HCT116 (cell line): ENCODE data around the gene MS4A8. TPM values are rescaled to one million over a fixed set of nuclear protein-coding genes. Genes with fewer than 3 reads are reported as not detected.

Source experiments
- ATAC-seq: fragments of 200-7000 bp; cut with Tn5 transposase; 2 replicates; pipeline ENCODE4 v1.9.1; 2020; ENCODE audit warnings: mild to moderate bottlenecking, moderate library complexity
- BruUV-seq: library from RNA; stranded (reverse); fragments of 400-500 nt; replicated peaks from 2 replicates; lab custom pipeline; 2021; lab: Mats Ljungman, UMichigan
- CTCF ChIA-PET: fragments of 300-600 bp; sonication (Branson Sonifier 250); formaldehyde crosslinking; loops from one replicate; lab custom pipeline; 2021; ENCODE audit warnings: antibody characterized with exemption; lab: Charles Lee
- POLR2A ChIA-PET: fragments of 300-600, 350-600 bp; sonication (Branson Sonifier 250); formaldehyde crosslinking; loops from one replicate; lab custom pipeline; 2021; ENCODE audit warnings: antibody characterized with exemption; lab: Charles Lee
- RAD21 ChIA-PET, 2 experiments: fragments of 300-600 bp; sonication (Branson Sonifier 250); formaldehyde crosslinking; loops; one replicate each; lab custom pipeline; 2023; ENCODE audit warnings: low total read pairs in 2 of 2; ENCODE audit not compliant: uncharacterized antibody in 2 of 2, unreplicated experiment in 2 of 2, low non-redundant PET in 1 of 2; lab: Charles Lee
- DNase-seq: peaks from one replicate; pipeline ENCODE4 v3.0.0-alpha.2; 2010; ENCODE audit warnings: low read depth, low spot score
- H2AFZ ChIP-seq: fragments of 200-600 bp; shearing (Covaris generic), sonication (generic); 2 replicates; pipeline ENCODE4 v1.6.1; 2017; ENCODE audit warnings: low read depth, mixed run types, mixed read lengths, antibody characterized with exemption, low read length; ENCODE audit not compliant: poor library complexity, severe bottlenecking
- H3K27ac ChIP-seq: 2 replicates; pipeline ENCODE4 v1.5.1; 2012; ENCODE audit warnings: low read depth, low read length
- H3K27me3 ChIP-seq: fragments of 200-600 bp; sonication (generic); 2 replicates; pipeline ENCODE4 v1.6.1; 2016; ENCODE audit warnings: mixed run types, low read length, mixed read lengths; ENCODE audit not compliant: insufficient read depth
- H3K36me3 ChIP-seq, 2 experiments: fragments of 200-500 bp in 1 of 2; fragments of 200-600 bp in 1 of 2; sonication (Bioruptor generic) in 1 of 2; sonication (generic) in 1 of 2; 2 replicates each; pipeline versions ENCODE4 v1.5.1 to v1.6.1; 2014 to 2016; ENCODE audit warnings: low read length in 2 of 2, inconsistent platforms in 1 of 2, mixed read lengths in 1 of 2, mixed run types in 1 of 2; ENCODE audit not compliant: insufficient read depth in 2 of 2, control insufficient read depth in 1 of 2
- H3K4me1 ChIP-seq, 2 experiments: fragments of 200-600 bp in 1 of 2; sonication (generic) in 1 of 2; 2 replicates each; pipeline versions ENCODE4 v1.5.1 to v1.6.1; 2012 to 2017; ENCODE audit warnings: low read length in 2 of 2, inconsistent platforms in 1 of 2, mild to moderate bottlenecking in 1 of 2, mixed read lengths in 1 of 2, mixed run types in 1 of 2, moderate library complexity in 1 of 2; ENCODE audit not compliant: insufficient read depth in 2 of 2, control insufficient read depth in 1 of 2
- H3K4me2 ChIP-seq: fragments of 200-600 bp; sonication (generic); 2 replicates; pipeline ENCODE4 v1.6.1; 2017; ENCODE audit warnings: mixed run types, low read length, mixed read lengths
- H3K4me3 ChIP-seq, 2 experiments: fragments of 200-600 bp in 1 of 2; sonication (generic) in 1 of 2; replicated peaks in 1 of 2; 2 replicates each; pipeline ENCODE4 v1.5.1; 2011 to 2016; ENCODE audit warnings: low read length in 2 of 2, control low read depth in 1 of 2, low read depth in 1 of 2, mild to moderate bottlenecking in 1 of 2, mixed read lengths in 1 of 2, mixed run types in 1 of 2
- H3K79me2 ChIP-seq: fragments of 200-600 bp; sonication (generic); 2 replicates; pipeline ENCODE4 v1.6.1; 2017; ENCODE audit warnings: mild to moderate bottlenecking, mixed run types, low read length, moderate library complexity, mixed read lengths; ENCODE audit not compliant: insufficient read depth
- H3K9ac ChIP-seq: fragments of 200-600 bp; sonication (generic); 2 replicates; pipeline ENCODE4 v1.6.1; 2016; ENCODE audit warnings: low read length, mixed read lengths
- H3K9me2 ChIP-seq: fragments of 200-600 bp; sonication (generic), shearing (Covaris generic); 2 replicates; pipeline ENCODE4 v1.6.1; 2017; ENCODE audit warnings: mixed run types, mild to moderate bottlenecking, moderate library complexity; ENCODE audit not compliant: insufficient read depth
- H3K9me3 ChIP-seq, 2 experiments: fragments of 200-500 bp in 1 of 2; fragments of 200-600 bp in 1 of 2; sonication (Bioruptor generic) in 1 of 2; sonication (generic) in 1 of 2; 2 replicates each; pipeline ENCODE4 v1.6.1; 2014 to 2017; ENCODE audit warnings: low read length in 2 of 2, mixed read lengths in 2 of 2, inconsistent platforms in 1 of 2, low read depth in 1 of 2, mild to moderate bottlenecking in 1 of 2, mixed run types in 1 of 2, moderate library complexity in 1 of 2; ENCODE audit not compliant: control insufficient read depth in 1 of 2, insufficient read depth in 1 of 2
- H4K20me1 ChIP-seq: fragments of 200-600 bp; sonication (generic), shearing (Covaris generic); 2 replicates; pipeline ENCODE4 v1.6.1; 2017; ENCODE audit warnings: mixed run types, mild to moderate bottlenecking, moderate library complexity; ENCODE audit not compliant: insufficient read depth
- CEBPB ChIP-seq: IDR thresholded peaks from 2 replicates; pipeline ENCODE4 v1.6.1; 2012; ENCODE audit warnings: low read depth
- CTCF ChIP-seq, 3 experiments: fragments of 200-600 bp in 1 of 3; sonication (generic) in 1 of 3; IDR thresholded peaks in 2 of 3; conservative IDR thresholded peaks in 1 of 3; 2 replicates each; pipeline ENCODE4 v1.5.1; 2012 to 2017; ENCODE audit warnings: low read depth in 2 of 3, low read length in 2 of 3, antibody characterized with exemption in 1 of 3, borderline replicate concordance in 1 of 3, control low read depth in 1 of 3, mild to moderate bottlenecking in 1 of 3, mixed read lengths in 1 of 3, mixed run types in 1 of 3, moderate library complexity in 1 of 3; ENCODE audit not compliant: insufficient read depth in 1 of 3
- EZH2 ChIP-seq: fragments of 200-600 bp; sonication (generic); IDR thresholded peaks from 2 replicates; pipeline ENCODE4 v1.6.1; 2017; ENCODE audit warnings: antibody characterized with exemption, mixed run types
- RAD21 ChIP-seq: IDR thresholded peaks from 2 replicates; pipeline ENCODE4 v1.6.1; 2012; ENCODE audit warnings: low read depth, mild to moderate bottlenecking
- TCF7L2 ChIP-seq: IDR thresholded peaks from 2 replicates; pipeline ENCODE4 v1.7.0; 2011; ENCODE audit warnings: borderline replicate concordance, inconsistent platforms; ENCODE audit not compliant: insufficient read depth, insufficient read length; ENCODE audit errors: extremely low read depth
- intact Hi-C: fragments of 100-400 bp; cut with micrococcal nuclease; formaldehyde crosslinking; loops from 2 replicates; pipeline ENCODE4 v1.10.0; 2022
- total RNA-seq: library from RNA; stranded (reverse); gene quantifications from one replicate; pipeline ENCODE4 v1.2.1, GENCODE V29; 2021; ENCODE audit not compliant: unreplicated experiment
- TF ChIP-seq, protein P1 (sequence below): IDR thresholded peaks from 2 replicates; pipeline ENCODE4 v1.6.1; 2012

The MS4A8 gene
- total RNA-seq, 1 experiment from 2014 or later: 0.17 TPM

GRCh38 chr11:60734279-60734678 lies 34.9 kb downstream of the MS4A8 start:
- Histone ChIP-seq H3K36me3 (no peaks in the 10 kb centered on the region), H3K27ac (no peak overlapping the region), H4K20me1 (no peaks in the 10 kb centered on the region), H3K4me2 (no peak overlapping the region), H3K79me2 (no peaks in the 10 kb centered on the region), H3K9me2 (no peaks in the 10 kb centered on the region), H3K9me3 (no peaks in the 10 kb centered on the region), H3K27me3 (peaks cover 19% of the 10 kb centered on the region), H3K4me1 (no peaks in the 10 kb centered on the region), H2AFZ (no peak overlapping the region), H3K9ac (no peak overlapping the region), H3K4me3 (no peak overlapping the region)
- ChIA-PET POLR2A (no interaction called here), CTCF (no interaction called here), RAD21 (no interaction called here)
- BruUV-seq: no TSS peak
- TF ChIP-seq CEBPB: no peak
- ATAC-seq (no peak), DNase-seq (no peak)
- intact Hi-C loops: no loop called here

DNA sequence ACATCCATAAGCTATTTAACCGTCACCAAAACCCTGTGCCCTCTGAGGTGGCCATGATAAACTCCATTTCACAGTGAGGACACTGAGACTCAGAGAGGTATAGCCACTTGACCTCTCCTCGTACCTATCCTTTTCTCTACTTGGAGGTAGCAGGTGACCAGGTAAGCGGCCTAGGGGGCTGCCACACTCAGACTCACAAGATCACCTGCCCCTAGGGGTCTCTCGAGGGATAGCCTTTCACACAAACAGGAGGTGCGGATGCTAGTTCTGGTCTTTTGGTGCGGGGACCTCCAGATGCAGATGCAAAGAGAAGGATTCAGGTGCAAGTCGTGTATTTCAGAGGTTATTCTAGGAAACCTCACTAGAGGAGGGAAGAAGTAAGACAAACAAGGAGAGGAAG lies 39.7 kb downstream of the MS4A8 start:
- Histone ChIP-seq H3K79me2 (no peaks in the 10 kb centered on the region), H3K9me3 (no peaks in the 10 kb centered on the region), H3K9me2 (no peaks in the 10 kb centered on the region), H3K4me2 (no peak overlapping the region), H2AFZ (no peak overlapping the region), H3K4me3 (no peak overlapping the region), H3K27ac (no peak overlapping the region), H3K36me3 (no peaks in the 10 kb centered on the region), H3K4me1 (no peaks in the 10 kb centered on the region), H4K20me1 (no peaks in the 10 kb centered on the region), H3K27me3 (peaks cover 9% of the 10 kb centered on the region; the same call in 1 of the 2 replicates), H3K9ac (no peak overlapping the region)
- POLR2A ChIA-PET: no interaction called here
- ATAC-seq: peak; percentile 61; the same call in 1 of the 2 replicates
- no peak for DNase-seq
- no TSS peak for BruUV-seq
- TF ChIP-seq EZH2 (no peak), TCF7L2 (no peak), CEBPB (no peak), RAD21 (no peak), CTCF (IDR thresholded peaks at IDR 0.05 in 2 of 3, conservative IDR thresholded peaks at IDR 0.05 in 1 of 3; ENCODE audit: borderline replicate concordance in 1 of 3, insufficient read depth in 1 of 3, low read depth in 2 of 3, low read length in 2 of 3) (peak in 2 of 3 experiments; percentile 23 to 34; a peak in 2 of 6 replicates)
- TF ChIP-seq, protein P1, sequence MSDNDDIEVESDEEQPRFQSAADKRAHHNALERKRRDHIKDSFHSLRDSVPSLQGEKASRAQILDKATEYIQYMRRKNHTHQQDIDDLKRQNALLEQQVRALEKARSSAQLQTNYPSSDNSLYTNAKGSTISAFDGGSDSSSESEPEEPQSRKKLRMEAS: no peak
- RAD21 ChIA-PET: no interaction called here
- intact Hi-C loops: no loop called here
- CTCF ChIA-PET: interaction anchor here (1.7 kb wide), 1 partner anchor 24 kb away, joined by 5 read pairs; no protein-coding TSS in a partner anchor
